ENCODE measurements around the gene NTM. TPM values are rescaled to one million over a fixed set of nuclear protein-coding genes. Genes with fewer than 3 reads are reported as not detected.
A peak's percentile ranks its signal among the peaks of the same experiment; 100 is the strongest.

Gene NTM
- total and polyA plus RNA-seq, 2 donors from 2014 or later, result 0.92 to 10.3 TPM

DNA sequence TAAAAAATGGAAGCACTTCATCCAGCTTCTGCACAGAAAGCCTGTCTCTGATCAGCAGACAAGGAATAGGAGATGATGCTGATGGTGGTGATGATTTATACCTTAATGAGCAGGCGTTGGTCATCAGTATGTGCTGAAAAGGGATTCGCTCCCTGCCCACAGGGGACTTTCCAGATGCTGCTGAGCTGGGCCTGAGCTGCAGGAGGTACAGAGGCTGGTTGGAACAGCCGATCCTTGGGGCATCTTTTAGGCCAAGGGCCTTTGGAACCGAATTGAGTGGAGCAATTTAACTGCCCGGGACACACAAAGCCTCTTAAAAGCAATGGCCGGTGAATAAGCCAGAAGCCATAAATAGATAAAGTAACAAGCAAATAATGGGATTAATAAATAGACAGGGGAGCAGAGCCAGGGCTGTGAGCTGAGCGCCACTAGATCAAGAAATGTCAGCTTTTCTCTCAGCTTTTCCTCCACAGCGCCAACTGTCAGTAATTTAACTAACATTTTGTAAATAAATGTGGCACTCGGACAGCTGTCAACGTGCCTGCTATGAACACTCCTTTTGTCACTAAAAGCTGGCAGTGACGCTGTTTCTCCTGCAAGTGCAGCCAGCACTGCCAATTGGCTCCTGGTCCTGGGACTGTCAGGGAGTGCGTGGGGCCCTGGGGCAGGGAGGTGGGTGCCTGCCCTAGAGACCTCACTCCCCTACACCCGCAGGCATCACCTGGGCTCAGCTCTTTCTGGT is 562.3 kb downstream of the NTM start:
- Histone ChIP-seq H3K36me3 (ENCODE audit: control insufficient read depth in 2 of 3, insufficient read depth in 3 of 3, low read length in 3 of 3) (no peaks in the 10 kb centered on the region), H3K27ac (ENCODE audit: low read depth in 2 of 2, low read length in 2 of 2) (no peak overlapping the region), H3K9ac (ENCODE audit: low read length in 3 of 3) (no peak overlapping the region), H3K4me1 (ENCODE audit: control insufficient read depth in 2 of 3, insufficient read depth in 2 of 3, low read depth in 1 of 3, low read length in 3 of 3) (no peaks in the 10 kb centered on the region), H3K9me3 (ENCODE audit: control insufficient read depth in 2 of 3, insufficient read depth in 1 of 3, low read length in 3 of 3) (no peaks in the 10 kb centered on the region), H3K27me3 (ENCODE audit: control insufficient read depth, insufficient read depth, low read length) (no peaks in the 10 kb centered on the region), H3K4me3 (ENCODE audit: low read length in 3 of 3) (no peak overlapping the region)
- FAIRE-seq (no peak), DNase-seq (no peak)
- TF ChIP-seq, protein P1, sequence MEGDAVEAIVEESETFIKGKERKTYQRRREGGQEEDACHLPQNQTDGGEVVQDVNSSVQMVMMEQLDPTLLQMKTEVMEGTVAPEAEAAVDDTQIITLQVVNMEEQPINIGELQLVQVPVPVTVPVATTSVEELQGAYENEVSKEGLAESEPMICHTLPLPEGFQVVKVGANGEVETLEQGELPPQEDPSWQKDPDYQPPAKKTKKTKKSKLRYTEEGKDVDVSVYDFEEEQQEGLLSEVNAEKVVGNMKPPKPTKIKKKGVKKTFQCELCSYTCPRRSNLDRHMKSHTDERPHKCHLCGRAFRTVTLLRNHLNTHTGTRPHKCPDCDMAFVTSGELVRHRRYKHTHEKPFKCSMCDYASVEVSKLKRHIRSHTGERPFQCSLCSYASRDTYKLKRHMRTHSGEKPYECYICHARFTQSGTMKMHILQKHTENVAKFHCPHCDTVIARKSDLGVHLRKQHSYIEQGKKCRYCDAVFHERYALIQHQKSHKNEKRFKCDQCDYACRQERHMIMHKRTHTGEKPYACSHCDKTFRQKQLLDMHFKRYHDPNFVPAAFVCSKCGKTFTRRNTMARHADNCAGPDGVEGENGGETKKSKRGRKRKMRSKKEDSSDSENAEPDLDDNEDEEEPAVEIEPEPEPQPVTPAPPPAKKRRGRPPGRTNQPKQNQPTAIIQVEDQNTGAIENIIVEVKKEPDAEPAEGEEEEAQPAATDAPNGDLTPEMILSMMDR (IDR thresholded peaks at IDR 0.05; ENCODE audit: borderline replicate concordance, extremely low read depth, insufficient read depth), result no peak
- intact Hi-C loops (cut with DNase I), result no loop called here

DNA sequence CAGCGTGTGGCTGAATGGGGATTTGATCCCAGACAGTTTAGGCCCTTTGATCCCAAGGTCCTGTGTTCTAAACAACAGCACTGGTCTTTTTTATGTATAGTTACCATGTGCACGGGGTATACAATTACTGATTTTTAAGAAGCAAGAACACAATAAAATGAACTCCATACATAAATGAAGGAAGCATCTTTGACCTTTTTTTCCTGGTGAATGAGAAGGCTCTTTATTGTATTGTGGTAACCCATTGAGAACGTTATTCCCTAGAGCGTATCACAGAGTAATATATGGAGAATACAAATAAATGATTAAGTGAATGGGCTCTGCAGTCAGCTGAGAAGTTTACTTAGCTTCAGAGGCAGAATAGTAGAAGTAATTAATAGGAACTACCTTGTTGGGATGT is 563.6 kb downstream of the NTM start:
- intact Hi-C loops (cut with DNase I), result no loop called here
- no peak for FAIRE-seq
- Histone ChIP-seq H3K27ac (ENCODE audit: low read depth in 2 of 2, low read length in 2 of 2) (no peak overlapping the region), H3K36me3 (ENCODE audit: control insufficient read depth in 2 of 3, insufficient read depth in 3 of 3, low read length in 3 of 3) (no peaks in the 10 kb centered on the region), H3K9ac (ENCODE audit: low read length in 3 of 3) (no peak overlapping the region), H3K4me1 (ENCODE audit: control insufficient read depth in 2 of 3, insufficient read depth in 2 of 3, low read depth in 1 of 3, low read length in 3 of 3) (no peaks in the 10 kb centered on the region), H3K27me3 (ENCODE audit: control insufficient read depth, insufficient read depth, low read length) (no peaks in the 10 kb centered on the region), H3K4me3 (ENCODE audit: low read length in 3 of 3) (no peak overlapping the region), H3K9me3 (ENCODE audit: control insufficient read depth in 2 of 3, insufficient read depth in 1 of 3, low read length in 3 of 3) (no peaks in the 10 kb centered on the region)
- DNase-seq, result no peak
- TF ChIP-seq, protein P1 (IDR thresholded peaks at IDR 0.05; ENCODE audit: borderline replicate concordance, extremely low read depth, insufficient read depth), result no peak

DNA sequence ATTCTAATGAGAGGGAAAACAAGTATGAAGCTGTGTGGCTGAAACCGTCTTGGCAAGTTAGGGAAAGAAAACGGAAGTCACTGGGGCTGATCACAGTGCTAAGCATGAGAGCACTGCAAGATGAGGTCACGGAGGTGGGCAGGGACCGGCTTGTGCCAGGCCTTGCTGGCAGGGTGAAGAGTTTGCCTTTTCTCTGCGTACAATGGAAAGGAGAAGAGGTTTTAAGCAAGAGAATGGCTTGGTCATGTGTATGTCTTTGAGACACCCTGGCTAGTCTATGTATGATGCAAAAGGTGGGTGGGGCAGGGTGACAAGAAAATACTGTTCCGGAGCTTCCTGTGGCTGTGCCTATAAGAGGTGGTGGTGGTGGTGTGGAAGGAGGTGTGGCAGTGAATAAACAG is 567.9 kb downstream of the NTM start:
- Histone ChIP-seq H3K4me1 (ENCODE audit: control insufficient read depth in 2 of 3, insufficient read depth in 2 of 3, low read depth in 1 of 3, low read length in 3 of 3) (no peaks in the 10 kb centered on the region), H3K9ac (ENCODE audit: low read length in 3 of 3) (no peak overlapping the region), H3K4me3 (ENCODE audit: low read length in 3 of 3) (no peak overlapping the region), H3K9me3 (ENCODE audit: control insufficient read depth in 2 of 3, insufficient read depth in 1 of 3, low read length in 3 of 3) (no peaks in the 10 kb centered on the region), H3K27ac (ENCODE audit: low read depth in 2 of 2, low read length in 2 of 2) (no peak overlapping the region), H3K27me3 (ENCODE audit: control insufficient read depth, insufficient read depth, low read length) (no peaks in the 10 kb centered on the region), H3K36me3 (ENCODE audit: control insufficient read depth in 2 of 3, insufficient read depth in 3 of 3, low read length in 3 of 3) (no peaks in the 10 kb centered on the region)
- intact Hi-C loops (cut with DNase I), result no loop called here
- TF ChIP-seq, protein P1 (IDR thresholded peaks at IDR 0.05; ENCODE audit: borderline replicate concordance, extremely low read depth, insufficient read depth), result no peak
- FAIRE-seq, result no peak
- DNase-seq, result peak in 4 of 5 donors; percentile 51 to 91 (median 68)
